H1 (cell line): ENCODE results near the gene PRKCZ. TPM values are rescaled to one million over a fixed set of nuclear protein-coding genes. Genes with fewer than 3 reads are reported as not detected.

Experiments used
- KDM5A ChIP-seq: fragments of 200-600 bp; IDR thresholded peaks from 2 replicates; pipeline ENCODE4 v1.7.1; 2012; ENCODE audit warnings: mild to moderate bottlenecking, low read length, inconsistent platforms, mixed read lengths
- NANOG ChIP-seq: IDR thresholded peaks from 2 replicates; pipeline ENCODE4 v1.6.1; 2011; ENCODE audit warnings: low read length, low read depth, mild to moderate bottlenecking, inconsistent platforms; ENCODE audit not compliant: insufficient read depth, poor library complexity, severe bottlenecking
- RNF2 ChIP-seq: fragments of 200-900, 300-1000 bp; sonication (generic); IDR thresholded peaks from 2 replicates; pipeline ENCODE4 v1.7.1; 2016; ENCODE audit warnings: borderline replicate concordance, low read depth, mild to moderate bottlenecking, antibody characterized with exemption, low read length; ENCODE audit not compliant: poor library complexity, severe bottlenecking; ENCODE audit errors: missing control alignments
- TCF12 ChIP-seq: IDR thresholded peaks from 2 replicates; pipeline ENCODE4 v1.6.1; 2011; ENCODE audit warnings: low read depth, mild to moderate bottlenecking, low read length
- polyA plus RNA-seq, 7 experiments: library from polyadenylated mRNA; depleted of rRNA in 3 of 7; stranded (reverse) in 5 of 7; unstranded in 2 of 7; fragments of >200 nt in 5 of 7; fragments of 200-250 nt in 2 of 7; gene quantifications; 1 replicate in 5 of 7; 2 replicates in 1 of 7; 4 replicates in 1 of 7; pipeline versions ENCODE4 v1.2.1 to v1.2.3, GENCODE V29; 2011 to 2013; ENCODE audit warnings: missing spikeins in 2 of 7, mixed read lengths in 2 of 7
- total RNA-seq: library from RNA; stranded (reverse); fragmentation: NEBNext Ultra II Directional; extraction: Animal tissue kit (Norgen Biotek cat#: 25700); gene quantifications from 2 replicates; pipeline ENCODE4 v1.2.1, GENCODE V29; 2021
- TF ChIP-seq, protein P1 (sequence below): fragments of 300-600 bp; sonication (generic); IDR thresholded peaks from 2 replicates; pipeline ENCODE4 v1.7.1; 2012; ENCODE audit warnings: low read length, moderate library complexity, mild to moderate bottlenecking, inconsistent platforms; ENCODE audit not compliant: insufficient replicate concordance
- TF ChIP-seq, protein P2 (sequence below), 3 experiments: IDR thresholded peaks; 1 replicate in 2 of 3; 2 replicates in 1 of 3; pipeline versions ENCODE4 v1.5.1 to v1.6.1; 2011; ENCODE audit warnings: low read length in 3 of 3, mild to moderate bottlenecking in 3 of 3, inconsistent platforms in 2 of 3, low read depth in 1 of 3, moderate library complexity in 1 of 3; ENCODE audit not compliant: insufficient read depth in 1 of 3; ENCODE audit errors: control extremely low read depth in 1 of 3

Gene PRKCZ
- total and polyA plus RNA-seq, 2 of the 8 experiments (the other 6 are each of a cell fraction or from before 2014, with no cell fraction given): 37.4 to 45.1 TPM

DNA sequence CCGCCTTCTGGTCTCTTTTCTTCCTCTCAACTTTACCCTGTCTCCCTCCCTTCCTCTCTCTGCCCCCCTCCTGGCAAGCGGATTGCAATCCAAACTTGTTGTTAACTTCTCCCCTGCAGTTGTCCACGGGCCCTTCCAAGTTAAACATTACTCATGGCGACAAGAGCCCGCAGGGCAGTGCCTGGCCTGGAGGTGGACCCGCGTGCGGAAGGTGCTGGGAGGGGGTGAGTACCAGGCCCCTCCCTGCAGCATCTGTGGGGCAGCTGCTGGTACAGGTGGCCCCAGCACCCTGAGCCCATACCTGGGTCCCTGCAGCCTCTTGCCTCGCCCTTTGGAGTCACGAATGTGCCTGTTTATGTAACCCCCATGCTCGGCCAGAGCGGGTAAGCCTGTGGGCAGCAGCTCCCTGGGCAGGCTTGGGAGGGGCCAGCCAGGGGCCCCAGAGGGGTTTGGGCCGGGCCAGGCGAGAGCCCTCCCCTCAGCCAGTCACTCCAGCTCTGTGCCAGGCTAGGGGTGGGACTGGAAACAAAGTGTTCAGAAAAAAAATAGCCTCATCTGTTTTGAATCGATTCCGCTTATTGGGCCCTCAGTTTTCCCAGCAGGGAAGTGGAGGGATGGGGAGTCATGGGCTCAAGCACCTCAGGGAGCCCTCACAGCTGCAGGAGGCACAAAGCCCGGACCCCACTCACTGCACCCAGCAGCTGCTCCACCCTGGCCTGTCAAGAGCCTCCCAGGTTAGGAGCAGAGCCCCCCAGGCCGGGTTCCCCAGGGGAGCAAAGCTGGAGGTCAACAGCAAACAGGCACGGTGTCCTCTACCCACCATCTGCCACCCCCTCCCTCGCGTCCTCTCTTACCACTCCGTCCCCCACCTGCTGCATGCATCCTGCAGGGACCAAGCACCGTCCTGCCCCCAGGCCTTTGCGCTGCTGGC lies 158.4 kb downstream of the PRKCZ start (continued):
- TF ChIP-seq, protein P1, sequence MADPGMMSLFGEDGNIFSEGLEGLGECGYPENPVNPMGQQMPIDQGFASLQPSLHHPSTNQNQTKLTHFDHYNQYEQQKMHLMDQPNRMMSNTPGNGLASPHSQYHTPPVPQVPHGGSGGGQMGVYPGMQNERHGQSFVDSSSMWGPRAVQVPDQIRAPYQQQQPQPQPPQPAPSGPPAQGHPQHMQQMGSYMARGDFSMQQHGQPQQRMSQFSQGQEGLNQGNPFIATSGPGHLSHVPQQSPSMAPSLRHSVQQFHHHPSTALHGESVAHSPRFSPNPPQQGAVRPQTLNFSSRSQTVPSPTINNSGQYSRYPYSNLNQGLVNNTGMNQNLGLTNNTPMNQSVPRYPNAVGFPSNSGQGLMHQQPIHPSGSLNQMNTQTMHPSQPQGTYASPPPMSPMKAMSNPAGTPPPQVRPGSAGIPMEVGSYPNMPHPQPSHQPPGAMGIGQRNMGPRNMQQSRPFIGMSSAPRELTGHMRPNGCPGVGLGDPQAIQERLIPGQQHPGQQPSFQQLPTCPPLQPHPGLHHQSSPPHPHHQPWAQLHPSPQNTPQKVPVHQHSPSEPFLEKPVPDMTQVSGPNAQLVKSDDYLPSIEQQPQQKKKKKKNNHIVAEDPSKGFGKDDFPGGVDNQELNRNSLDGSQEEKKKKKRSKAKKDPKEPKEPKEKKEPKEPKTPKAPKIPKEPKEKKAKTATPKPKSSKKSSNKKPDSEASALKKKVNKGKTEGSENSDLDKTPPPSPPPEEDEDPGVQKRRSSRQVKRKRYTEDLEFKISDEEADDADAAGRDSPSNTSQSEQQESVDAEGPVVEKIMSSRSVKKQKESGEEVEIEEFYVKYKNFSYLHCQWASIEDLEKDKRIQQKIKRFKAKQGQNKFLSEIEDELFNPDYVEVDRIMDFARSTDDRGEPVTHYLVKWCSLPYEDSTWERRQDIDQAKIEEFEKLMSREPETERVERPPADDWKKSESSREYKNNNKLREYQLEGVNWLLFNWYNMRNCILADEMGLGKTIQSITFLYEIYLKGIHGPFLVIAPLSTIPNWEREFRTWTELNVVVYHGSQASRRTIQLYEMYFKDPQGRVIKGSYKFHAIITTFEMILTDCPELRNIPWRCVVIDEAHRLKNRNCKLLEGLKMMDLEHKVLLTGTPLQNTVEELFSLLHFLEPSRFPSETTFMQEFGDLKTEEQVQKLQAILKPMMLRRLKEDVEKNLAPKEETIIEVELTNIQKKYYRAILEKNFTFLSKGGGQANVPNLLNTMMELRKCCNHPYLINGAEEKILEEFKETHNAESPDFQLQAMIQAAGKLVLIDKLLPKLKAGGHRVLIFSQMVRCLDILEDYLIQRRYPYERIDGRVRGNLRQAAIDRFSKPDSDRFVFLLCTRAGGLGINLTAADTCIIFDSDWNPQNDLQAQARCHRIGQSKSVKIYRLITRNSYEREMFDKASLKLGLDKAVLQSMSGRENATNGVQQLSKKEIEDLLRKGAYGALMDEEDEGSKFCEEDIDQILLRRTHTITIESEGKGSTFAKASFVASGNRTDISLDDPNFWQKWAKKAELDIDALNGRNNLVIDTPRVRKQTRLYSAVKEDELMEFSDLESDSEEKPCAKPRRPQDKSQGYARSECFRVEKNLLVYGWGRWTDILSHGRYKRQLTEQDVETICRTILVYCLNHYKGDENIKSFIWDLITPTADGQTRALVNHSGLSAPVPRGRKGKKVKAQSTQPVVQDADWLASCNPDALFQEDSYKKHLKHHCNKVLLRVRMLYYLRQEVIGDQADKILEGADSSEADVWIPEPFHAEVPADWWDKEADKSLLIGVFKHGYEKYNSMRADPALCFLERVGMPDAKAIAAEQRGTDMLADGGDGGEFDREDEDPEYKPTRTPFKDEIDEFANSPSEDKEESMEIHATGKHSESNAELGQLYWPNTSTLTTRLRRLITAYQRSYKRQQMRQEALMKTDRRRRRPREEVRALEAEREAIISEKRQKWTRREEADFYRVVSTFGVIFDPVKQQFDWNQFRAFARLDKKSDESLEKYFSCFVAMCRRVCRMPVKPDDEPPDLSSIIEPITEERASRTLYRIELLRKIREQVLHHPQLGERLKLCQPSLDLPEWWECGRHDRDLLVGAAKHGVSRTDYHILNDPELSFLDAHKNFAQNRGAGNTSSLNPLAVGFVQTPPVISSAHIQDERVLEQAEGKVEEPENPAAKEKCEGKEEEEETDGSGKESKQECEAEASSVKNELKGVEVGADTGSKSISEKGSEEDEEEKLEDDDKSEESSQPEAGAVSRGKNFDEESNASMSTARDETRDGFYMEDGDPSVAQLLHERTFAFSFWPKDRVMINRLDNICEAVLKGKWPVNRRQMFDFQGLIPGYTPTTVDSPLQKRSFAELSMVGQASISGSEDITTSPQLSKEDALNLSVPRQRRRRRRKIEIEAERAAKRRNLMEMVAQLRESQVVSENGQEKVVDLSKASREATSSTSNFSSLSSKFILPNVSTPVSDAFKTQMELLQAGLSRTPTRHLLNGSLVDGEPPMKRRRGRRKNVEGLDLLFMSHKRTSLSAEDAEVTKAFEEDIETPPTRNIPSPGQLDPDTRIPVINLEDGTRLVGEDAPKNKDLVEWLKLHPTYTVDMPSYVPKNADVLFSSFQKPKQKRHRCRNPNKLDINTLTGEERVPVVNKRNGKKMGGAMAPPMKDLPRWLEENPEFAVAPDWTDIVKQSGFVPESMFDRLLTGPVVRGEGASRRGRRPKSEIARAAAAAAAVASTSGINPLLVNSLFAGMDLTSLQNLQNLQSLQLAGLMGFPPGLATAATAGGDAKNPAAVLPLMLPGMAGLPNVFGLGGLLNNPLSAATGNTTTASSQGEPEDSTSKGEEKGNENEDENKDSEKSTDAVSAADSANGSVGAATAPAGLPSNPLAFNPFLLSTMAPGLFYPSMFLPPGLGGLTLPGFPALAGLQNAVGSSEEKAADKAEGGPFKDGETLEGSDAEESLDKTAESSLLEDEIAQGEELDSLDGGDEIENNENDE: no peak
- TF ChIP-seq KDM5A (no peak), TCF12 (no peak), NANOG (no peak), RNF2 (no peak)
- TF ChIP-seq, protein P2, sequence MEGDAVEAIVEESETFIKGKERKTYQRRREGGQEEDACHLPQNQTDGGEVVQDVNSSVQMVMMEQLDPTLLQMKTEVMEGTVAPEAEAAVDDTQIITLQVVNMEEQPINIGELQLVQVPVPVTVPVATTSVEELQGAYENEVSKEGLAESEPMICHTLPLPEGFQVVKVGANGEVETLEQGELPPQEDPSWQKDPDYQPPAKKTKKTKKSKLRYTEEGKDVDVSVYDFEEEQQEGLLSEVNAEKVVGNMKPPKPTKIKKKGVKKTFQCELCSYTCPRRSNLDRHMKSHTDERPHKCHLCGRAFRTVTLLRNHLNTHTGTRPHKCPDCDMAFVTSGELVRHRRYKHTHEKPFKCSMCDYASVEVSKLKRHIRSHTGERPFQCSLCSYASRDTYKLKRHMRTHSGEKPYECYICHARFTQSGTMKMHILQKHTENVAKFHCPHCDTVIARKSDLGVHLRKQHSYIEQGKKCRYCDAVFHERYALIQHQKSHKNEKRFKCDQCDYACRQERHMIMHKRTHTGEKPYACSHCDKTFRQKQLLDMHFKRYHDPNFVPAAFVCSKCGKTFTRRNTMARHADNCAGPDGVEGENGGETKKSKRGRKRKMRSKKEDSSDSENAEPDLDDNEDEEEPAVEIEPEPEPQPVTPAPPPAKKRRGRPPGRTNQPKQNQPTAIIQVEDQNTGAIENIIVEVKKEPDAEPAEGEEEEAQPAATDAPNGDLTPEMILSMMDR (IDR thresholded peaks at IDR 0.05; ENCODE audit: control extremely low read depth in 1 of 3, insufficient read depth in 1 of 3, low read depth in 1 of 3, low read length in 3 of 3): no peak
